ENCODE measurements around the gene BET1. TPM values are rescaled to one million over a fixed set of nuclear protein-coding genes. Genes with fewer than 3 reads are reported as not detected.

The BET1 gene
- total and polyA plus RNA-seq, 10 donors: 21.7 to 36.0 (median 28.1) TPM

GRCh38 chr7:94049615-94050014 lies 45.5 kb upstream of the BET1 start:
- Histone ChIP-seq H3K36me3 (no peaks in the 10 kb centered on the region), H3K27me3 (replicated peaks in 1 of 7) (peaks cover 0 to 3% (median 0%) of the 10 kb centered on the region in 7 donors), H3K9me3 (no peaks in the 10 kb centered on the region), H3K4me3 (peak overlapping the region in 1 of 8 donors; percentile 17), H3K4me1 (peaks cover 0 to 51% (median 12%) of the 10 kb centered on the region in 6 donors), H3K27ac (peak overlapping the region in 6 of 8 donors; percentile 5 to 81 (median 66))
- DNase-seq: no peak
- 38 to 43% (median 41%) methylated on average over 5 of the region's 5 CpGs for WGBS, 5 donors
- intact Hi-C loops (cut with DNase I; ENCODE audit: low total_unique reads): no loop called here
- TF ChIP-seq CTCF (IDR thresholded peaks at IDR 0.05 in 8 of 11, conservative IDR thresholded peaks at IDR 0.05 in 3 of 11): no peak
- TF ChIP-seq POLR2AphosphoS5 (IDR thresholded peaks at IDR 0.05): no peak
- no peak for TF ChIP-seq POLR2A (IDR thresholded peaks at IDR 0.05)

GRCh38 chr7:94048755-94049154 lies 44.6 kb upstream of the BET1 start:
- TF ChIP-seq POLR2A (IDR thresholded peaks at IDR 0.05) (no peak), CTCF (IDR thresholded peaks at IDR 0.05 in 8 of 11, conservative IDR thresholded peaks at IDR 0.05 in 3 of 11) (no peak), POLR2AphosphoS5 (IDR thresholded peaks at IDR 0.05) (no peak)
- intact Hi-C loops (cut with DNase I; ENCODE audit: low total_unique reads): no loop called here
- WGBS, 5 donors: 90 to 98% (median 94%) methylated on average over 2 of the region's 2 CpGs

GRCh38 chr7:94047956-94048355 lies 43.8 kb upstream of the BET1 start:
- Histone ChIP-seq H3K36me3 (no peaks in the 10 kb centered on the region), H3K4me3 (no peak overlapping the region), H3K9me3 (no peaks in the 10 kb centered on the region), H3K27ac (peak overlapping the region in 2 of 8 donors; percentile 11 to 22), H3K4me1 (peaks cover 0 to 44% (median 12%) of the 10 kb centered on the region in 6 donors), H3K27me3 (replicated peaks in 1 of 7) (peaks cover 0 to 3% (median 0%) of the 10 kb centered on the region in 7 donors)
- TF ChIP-seq POLR2AphosphoS5 (IDR thresholded peaks at IDR 0.05) (no peak), POLR2A (IDR thresholded peaks at IDR 0.05) (no peak), CTCF (IDR thresholded peaks at IDR 0.05 in 8 of 11, conservative IDR thresholded peaks at IDR 0.05 in 3 of 11) (no peak)
- WGBS, 5 donors: 62 to 88% (median 78%) methylated on average over 1 of the region's 1 CpG
- intact Hi-C loops (cut with DNase I; ENCODE audit: low total_unique reads): no loop called here
- no peak for DNase-seq

More at GRCh38 chr7:94048755-94049154, 44.6 kb upstream of the BET1 start:
- Histone ChIP-seq H3K36me3 (no peaks in the 10 kb centered on the region), H3K4me1 (peaks cover 0 to 51% (median 12%) of the 10 kb centered on the region in 6 donors), H3K4me3 (no peak overlapping the region), H3K9me3 (no peaks in the 10 kb centered on the region), H3K27me3 (replicated peaks in 1 of 7) (peaks cover 0 to 3% (median 0%) of the 10 kb centered on the region in 7 donors), H3K27ac (peak overlapping the region in 4 of 8 donors; percentile 63 to 81 (median 68))
- no peak for DNase-seq

DNA sequence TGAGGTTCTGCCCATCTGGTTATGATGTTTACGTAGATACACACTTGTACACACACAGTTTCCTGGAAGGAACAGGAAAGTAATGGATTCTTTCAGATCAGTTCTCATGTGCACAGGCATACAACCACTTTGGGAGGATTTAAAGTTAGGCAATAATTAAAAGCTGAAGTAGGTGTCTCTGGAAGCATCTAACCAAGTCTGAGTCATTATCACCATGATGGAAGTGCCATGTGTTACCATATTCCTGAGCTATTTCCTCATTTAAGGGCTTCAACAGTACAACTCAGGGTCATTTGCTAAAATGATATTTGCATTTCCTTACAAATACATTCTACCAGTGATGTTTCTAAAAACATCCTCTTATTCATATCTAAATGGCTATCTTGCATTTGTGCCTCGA lies 41.4 kb upstream of the BET1 start:
- no peak overlapping the region for H3K27ac ChIP-seq
- intact Hi-C loops (cut with DNase I; ENCODE audit: low total_unique reads): no loop called here
- H3K4me3 ChIP-seq: no peak overlapping the region
- WGBS, 5 donors: 57 to 84% (median 66%) methylated on average over 2 of the region's 2 CpGs
- DNase-seq: no peak
- no peaks in the 10 kb centered on the region for H3K27me3 ChIP-seq (replicated peaks in 1 of 7)
- H3K9me3 ChIP-seq: no peaks in the 10 kb centered on the region
- TF ChIP-seq CTCF (IDR thresholded peaks at IDR 0.05 in 8 of 11, conservative IDR thresholded peaks at IDR 0.05 in 3 of 11) (no peak), POLR2A (IDR thresholded peaks at IDR 0.05) (no peak), POLR2AphosphoS5 (IDR thresholded peaks at IDR 0.05) (no peak)
- H3K4me1 ChIP-seq: peaks cover 0 to 27% (median 7%) of the 10 kb centered on the region in 6 donors
- H3K36me3 ChIP-seq: no peaks in the 10 kb centered on the region
